HCT116 (cell line): Measurements from ENCODE around the gene HSD3B2.

Experiments used
- CBX3 ChIP-seq: IDR thresholded peaks from 2 replicates; pipeline ENCODE4 v1.6.1; 2012; ENCODE audit warnings: low read depth
- CTCF ChIP-seq, 3 experiments: fragments of 200-600 bp in 1 of 3; sonication (generic) in 1 of 3; IDR thresholded peaks in 2 of 3; conservative IDR thresholded peaks in 1 of 3; 2 replicates each; pipeline ENCODE4 v1.5.1; 2012 to 2017; ENCODE audit warnings: low read depth in 2 of 3, low read length in 2 of 3, antibody characterized with exemption in 1 of 3, borderline replicate concordance in 1 of 3, control low read depth in 1 of 3, mild to moderate bottlenecking in 1 of 3, mixed read lengths in 1 of 3, mixed run types in 1 of 3, moderate library complexity in 1 of 3; ENCODE audit not compliant: insufficient read depth in 1 of 3
- EGR1 ChIP-seq: IDR thresholded peaks from 2 replicates; pipeline ENCODE4 v1.6.1; 2012; ENCODE audit warnings: low read depth
- EZH2 ChIP-seq: fragments of 200-600 bp; sonication (generic); IDR thresholded peaks from 2 replicates; pipeline ENCODE4 v1.6.1; 2017; ENCODE audit warnings: antibody characterized with exemption, mixed run types
- FOSL1 ChIP-seq: IDR thresholded peaks from 2 replicates; pipeline ENCODE4 v1.6.1; 2012; ENCODE audit warnings: low read depth
- POLR2A ChIP-seq: IDR thresholded peaks from 2 replicates; pipeline ENCODE4 v1.7.0; 2011; ENCODE audit warnings: borderline replicate concordance; ENCODE audit not compliant: insufficient read depth, insufficient read length; ENCODE audit errors: extremely low read depth
- RAD21 ChIP-seq: IDR thresholded peaks from 2 replicates; pipeline ENCODE4 v1.6.1; 2012; ENCODE audit warnings: low read depth, mild to moderate bottlenecking
- SP1 ChIP-seq: IDR thresholded peaks from 2 replicates; pipeline ENCODE4 v1.6.1; 2012; ENCODE audit warnings: low read depth
- SRF ChIP-seq: IDR thresholded peaks from 2 replicates; pipeline ENCODE4 v1.6.1; 2012; ENCODE audit warnings: low read depth
- TCF7L2 ChIP-seq: IDR thresholded peaks from 2 replicates; pipeline ENCODE4 v1.7.0; 2011; ENCODE audit warnings: borderline replicate concordance, inconsistent platforms; ENCODE audit not compliant: insufficient read depth, insufficient read length; ENCODE audit errors: extremely low read depth
- YY1 ChIP-seq: IDR thresholded peaks from 2 replicates; pipeline ENCODE4 v1.6.1; 2011; ENCODE audit warnings: low read length, low read depth, moderate library complexity, mild to moderate bottlenecking; ENCODE audit not compliant: insufficient replicate concordance; ENCODE audit errors: extremely low read depth
- ZFX ChIP-seq: fragments of 450-650 bp; IDR thresholded peaks from 2 replicates; pipeline ENCODE4 v1.6.1; 2017
- ZNF274 ChIP-seq: fragments of 200-500 bp; sonication (Bioruptor generic); IDR thresholded peaks from 2 replicates; pipeline ENCODE4 v1.6.1; 2014; ENCODE audit warnings: mild to moderate bottlenecking, low read depth, low read length, inconsistent platforms

DNA sequence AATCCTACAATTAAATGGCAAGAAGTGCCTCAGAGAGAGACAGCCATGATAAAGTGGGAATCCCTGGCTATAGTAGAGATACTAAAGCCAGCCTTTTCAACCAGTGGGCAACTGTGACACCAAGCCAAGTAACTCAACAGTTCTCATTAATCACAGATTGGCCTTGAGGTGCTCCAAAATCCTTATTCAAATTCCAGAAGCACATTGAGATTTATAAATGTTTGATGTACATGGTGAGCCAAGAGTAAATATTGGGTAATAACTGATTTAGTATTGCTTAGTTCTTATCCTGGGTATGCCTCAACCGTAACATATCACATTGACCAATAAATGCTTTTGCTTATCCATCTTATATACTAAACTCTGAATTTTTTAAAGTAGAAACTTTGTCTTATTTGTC, 29.3 kb upstream of the HSD3B2 start:
- no peak for TF ChIP-seq YY1
- TF ChIP-seq CTCF (IDR thresholded peaks at IDR 0.05 in 2 of 3, conservative IDR thresholded peaks at IDR 0.05 in 1 of 3; ENCODE audit: borderline replicate concordance in 1 of 3, insufficient read depth in 1 of 3, low read depth in 2 of 3, low read length in 2 of 3) = no peak
- no peak for TF ChIP-seq TCF7L2
- TF ChIP-seq RAD21 = no peak
- TF ChIP-seq EGR1 = no peak
- TF ChIP-seq FOSL1 = no peak
- TF ChIP-seq EZH2 = no peak
- TF ChIP-seq SP1 = no peak
- no peak for TF ChIP-seq ZNF274
- TF ChIP-seq ZFX = no peak
- no peak for TF ChIP-seq SRF
- TF ChIP-seq POLR2A = no peak
- no peak for TF ChIP-seq CBX3
